ENCODE results near the gene PPP1R13B.
A peak's percentile ranks its signal among the peaks of the same experiment; 100 is the strongest.
"Not testable (repeated sequence)": the region's sequence is repeated elsewhere in the genome, so short reads cannot be mapped to it uniquely, and the experiment has no call there.

The PPP1R13B gene

GRCh38 chr14:103802356-103802755, 45.0 kb downstream of the PPP1R13B start:
- H3K4me3 ChIP-seq (ENCODE audit: low read depth, low read length) = no peak overlapping the region
- no peak for DNase-seq (ENCODE audit: low read depth)
- in situ Hi-C loops (cut with HindIII; ENCODE audit: low sequenced_read_pairs) = no loop called here
- TF ChIP-seq CTCF (IDR thresholded peaks at IDR 0.05; ENCODE audit: low read depth, low read length, missing control alignments) = no peak

GRCh38 chr14:103801459-103801858, 45.9 kb downstream of the PPP1R13B start:
- in situ Hi-C loops (cut with HindIII; ENCODE audit: low sequenced_read_pairs) = no loop called here
- no peak for TF ChIP-seq CTCF (IDR thresholded peaks at IDR 0.05; ENCODE audit: low read depth, low read length, missing control alignments)
- peak; percentile 6 for DNase-seq (ENCODE audit: low read depth)
- no peak overlapping the region for H3K4me3 ChIP-seq (ENCODE audit: low read depth, low read length)

- TF ChIP-seq CTCF (IDR thresholded peaks at IDR 0.05; ENCODE audit: low read depth, low read length, missing control alignments) = peak; percentile 32
- H3K4me3 ChIP-seq (ENCODE audit: low read depth, low read length); DNase-seq (ENCODE audit: low read depth); in situ Hi-C loops (cut with HindIII; ENCODE audit: low sequenced_read_pairs): not testable (repeated sequence)
Measured at GRCh38 chr14:103793192-103793591, 54.2 kb downstream of the PPP1R13B start.

GRCh38 chr14:103788086-103788485, 59.3 kb downstream of the PPP1R13B start:
- DNase-seq (ENCODE audit: low read depth) = no peak
- in situ Hi-C loops (cut with HindIII; ENCODE audit: low sequenced_read_pairs) = no loop called here
- no peak for TF ChIP-seq CTCF (IDR thresholded peaks at IDR 0.05; ENCODE audit: low read depth, low read length, missing control alignments)
- H3K4me3 ChIP-seq (ENCODE audit: low read depth, low read length) = no peak overlapping the region

GRCh38 chr14:103782376-103782775, 65.0 kb downstream of the PPP1R13B start:
- H3K4me3 ChIP-seq (ENCODE audit: low read depth, low read length) = no peak overlapping the region
- in situ Hi-C loops (cut with HindIII; ENCODE audit: low sequenced_read_pairs) = no loop called here
- TF ChIP-seq CTCF (IDR thresholded peaks at IDR 0.05; ENCODE audit: low read depth, low read length, missing control alignments) = no peak
- no peak for DNase-seq (ENCODE audit: low read depth)

- in situ Hi-C loops (cut with HindIII; ENCODE audit: low sequenced_read_pairs); DNase-seq (ENCODE audit: low read depth); H3K4me3 ChIP-seq (ENCODE audit: low read depth, low read length): not testable (repeated sequence)
Measured at GRCh38 chr14:103776319-103776718, 71.1 kb downstream of the PPP1R13B start.

GRCh38 chr14:103775506-103775905, 71.9 kb downstream of the PPP1R13B start:
- no peak for TF ChIP-seq CTCF (IDR thresholded peaks at IDR 0.05; ENCODE audit: low read depth, low read length, missing control alignments)
- no peak for DNase-seq (ENCODE audit: low read depth)

More at GRCh38 chr14:103775506-103775905, 71.9 kb downstream of the PPP1R13B start:
- in situ Hi-C loops (cut with HindIII; ENCODE audit: low sequenced_read_pairs) = no loop called here
- H3K4me3 ChIP-seq (ENCODE audit: low read depth, low read length) = no peak overlapping the region
